GM12878 (cell line): ENCODE results near the gene WDR72. TPM values are rescaled to one million over a fixed set of nuclear protein-coding genes. Genes with fewer than 3 reads are reported as not detected.

Experiments used
- ATAC-seq: fragments of 200-7000 bp; cut with Tn5 transposase; 3 replicates; pipeline ENCODE4 v1.9.1; 2020; ENCODE audit warnings: mild to moderate bottlenecking, moderate library complexity
- BruUV-seq: library from RNA; stranded (reverse); fragments of 400-500 nt; replicated peaks from 2 replicates; lab custom pipeline; 2021; lab: Mats Ljungman, UMichigan
- CTCF ChIA-PET: fragments of 300-600 bp; sonication (Branson Sonifier 250); formaldehyde crosslinking; extraction: SDS; loops from one replicate; lab custom pipeline; 2021; ENCODE audit warnings: inconsistent platforms; lab: Yijun Ruan, JAX
- POLR2A ChIA-PET: fragments of 350-600 bp; formaldehyde crosslinking; extraction: SDS; loops from one replicate; lab custom pipeline; 2021; ENCODE audit warnings: inconsistent platforms; lab: Charles Lee
- RAD21 ChIA-PET: fragments of 300-600 bp; sonication (Branson Sonifier 250); formaldehyde crosslinking; loops from one replicate; lab custom pipeline; 2023; ENCODE audit warnings: antibody characterized with exemption; ENCODE audit not compliant: unreplicated experiment; lab: Charles Lee
- SMC1A ChIA-PET: fragments of 300-600 bp; sonication (Branson Sonifier 250); formaldehyde crosslinking; loops from one replicate; lab custom pipeline; 2023; ENCODE audit not compliant: unreplicated experiment, uncharacterized antibody; lab: Charles Lee
- DNase-seq: peaks from one replicate; pipeline ENCODE4 v3.0.0-alpha.2; 2011; ENCODE audit warnings: low read depth, low spot score
- FAIRE-seq: peaks from 3 replicates; lab custom pipeline; 2011; peaks lifted over from hg19 to GRCh38; lab: Jason Lieb, UNC
- H2AFZ ChIP-seq: 2 replicates; pipeline ENCODE4 v1.6.0; 2011; ENCODE audit warnings: low read depth, low read length, control low read depth; ENCODE audit not compliant: control insufficient read depth
- H3K27ac ChIP-seq: 2 replicates; pipeline ENCODE4 v1.5.1; 2011; ENCODE audit warnings: control low read depth; ENCODE audit not compliant: control insufficient read depth, insufficient read depth
- H3K27me3 ChIP-seq, 2 experiments: replicated peaks in 1 of 2; 2 replicates each; pipeline versions ENCODE4 v1.6.0 to v1.6.1; 2011; ENCODE audit warnings: low read length in 1 of 2; ENCODE audit not compliant: control insufficient read depth in 2 of 2, insufficient read depth in 2 of 2
- H3K36me3 ChIP-seq, 2 experiments: 2 replicates each; pipeline ENCODE4 v1.5.1; 2011; ENCODE audit warnings: low read length in 1 of 2; ENCODE audit not compliant: control insufficient read depth in 2 of 2, insufficient read depth in 2 of 2
- H3K4me1 ChIP-seq: 2 replicates; pipeline ENCODE4 v1.6.1; 2011; ENCODE audit warnings: mild to moderate bottlenecking, low read length, moderate library complexity, mixed read lengths; ENCODE audit not compliant: control insufficient read depth, insufficient read depth
- H3K4me2 ChIP-seq: 2 replicates; pipeline ENCODE4 v1.6.0; 2011; ENCODE audit warnings: control low read depth; ENCODE audit not compliant: control insufficient read depth, insufficient read depth
- H3K4me3 ChIP-seq: fragments of 200-600 bp; sonication (generic); 2 replicates; pipeline ENCODE4 v1.5.1; 2016
- H3K79me2 ChIP-seq: 2 replicates; pipeline ENCODE4 v1.6.0; 2011; ENCODE audit warnings: low read length; ENCODE audit not compliant: control insufficient read depth, insufficient read depth
- H3K9ac ChIP-seq: 2 replicates; pipeline ENCODE4 v1.8.0; 2011; ENCODE audit warnings: low read length, control low read depth, mixed read lengths; ENCODE audit not compliant: control insufficient read depth, insufficient read depth
- H3K9me3 ChIP-seq: replicated peaks from 3 replicates; pipeline ENCODE4 v1.5.1; 2011; ENCODE audit warnings: mild to moderate bottlenecking, low read length; ENCODE audit not compliant: control insufficient read depth, insufficient read depth
- H4K20me1 ChIP-seq: 2 replicates; pipeline ENCODE4 v1.6.0; 2011; ENCODE audit not compliant: control insufficient read depth, insufficient read depth
- BHLHE40 ChIP-seq, 2 experiments: fragments of 450-650 bp in 1 of 2; IDR thresholded peaks; 2 replicates each; pipeline ENCODE4 v1.6.1; 2011 to 2017; ENCODE audit warnings: low read depth in 2 of 2, borderline replicate concordance in 1 of 2, improper control_type of control experiment in 1 of 2, low read length in 1 of 2, mild to moderate bottlenecking in 1 of 2
- EP300 ChIP-seq, 2 experiments: fragments of 150-350 bp in 1 of 2; IDR thresholded peaks; 2 replicates each; pipeline ENCODE4 v1.6.1; 2011 to 2012; ENCODE audit warnings: low read depth in 2 of 2, low read length in 2 of 2, borderline replicate concordance in 1 of 2, improper control_type of control experiment in 1 of 2, inconsistent platforms in 1 of 2; ENCODE audit not compliant: control insufficient read depth in 1 of 2
- KAT2A ChIP-seq: conservative IDR thresholded peaks from 2 replicates; pipeline ENCODE4 v1.6.1; 2011; ENCODE audit warnings: low read depth, low read length; ENCODE audit not compliant: control insufficient read depth
- PML ChIP-seq: IDR thresholded peaks from 2 replicates; pipeline ENCODE4 v1.6.1; 2012; ENCODE audit warnings: low read length, inconsistent platforms
- RAD51 ChIP-seq: fragments of 450-650 bp; IDR thresholded peaks from 2 replicates; pipeline ENCODE4 v1.6.1; 2016; ENCODE audit warnings: moderate library complexity, mild to moderate bottlenecking, inconsistent platforms
- SP1 ChIP-seq: IDR thresholded peaks from one replicate; pipeline ENCODE4 v1.6.1; 2011; ENCODE audit warnings: low read depth, low read length
- YBX1 ChIP-seq: fragments of 450-650 bp; IDR thresholded peaks from 2 replicates; pipeline ENCODE4 v1.6.1; 2016; ENCODE audit warnings: antibody characterized with exemption
- ZBTB40 ChIP-seq: fragments of 450-650 bp; IDR thresholded peaks from 2 replicates; pipeline ENCODE4 v1.6.1; 2016; ENCODE audit warnings: mild to moderate bottlenecking, moderate library complexity, borderline replicate concordance
- ZNF217 ChIP-seq: fragments of 450-650 bp; IDR thresholded peaks from 2 replicates; pipeline ENCODE4 v1.6.1; 2017; ENCODE audit warnings: antibody characterized with exemption, mild to moderate bottlenecking
- WGBS: methylation state at CpG from one replicate; pipeline ENCODE4 v1.1.6; 2016; ENCODE audit warnings: low lambda C conversion rate; ENCODE audit not compliant: insufficient replicate concordance, insufficient coverage; ENCODE audit errors: missing lambda C conversion rate; 5-methylcytosine and 5-hydroxymethylcytosine counted together
- in situ Hi-C: fragments of 300-500 bp; cut with MboI; formaldehyde crosslinking; loops from 9 replicates; pipeline ENCODE4 v1.14.3; 2018; ENCODE audit warnings: mixed read lengths
- intact Hi-C: fragments of 100-400 bp; cut with micrococcal nuclease; formaldehyde crosslinking; loops from one replicate; pipeline ENCODE4 v1.14.2; 2022; ENCODE audit not compliant: unreplicated experiment
- polyA plus RNA-seq, 11 experiments: library from polyadenylated mRNA; depleted of rRNA in 4 of 11; unstranded in 6 of 11; stranded (reverse) in 5 of 11; fragments of >200 nt; fragmentation: Nextera tagmentation in 4 of 11; fragmentation: Illumina TruSeq in 1 of 11; extraction: Ambion mirVana in 4 of 11; extraction: Trizol in 1 of 11; gene quantifications; 1 replicate in 1 of 11; 2 replicates in 10 of 11; pipeline versions ENCODE4 v1.2.1 to v1.2.3, GENCODE V29; 2011 to 2016; ENCODE audit warnings: inconsistent platforms in 2 of 11, missing spikeins in 2 of 11, low read depth in 1 of 11
- total RNA-seq, 4 experiments: library from RNA; depleted of rRNA in 3 of 4; stranded (reverse); fragments of >200 nt in 3 of 4; fragmentation: Illumina TruSeq in 1 of 4; extraction: Trizol in 1 of 4; gene quantifications; 2 replicates each; pipeline versions ENCODE4 v1.2.1 to v1.2.3, GENCODE V29; 2013 to 2021

WDR72 gene
- total and polyA plus RNA-seq, 10 of the 15 experiments (the other 5 are each of a cell fraction or from before 2014, with no cell fraction given): 0.03 TPM; not detected in 9

GRCh38 chr15:53681056-53681455 is 78.4 kb downstream of the WDR72 start:
- in situ Hi-C loops (no loop called here), intact Hi-C loops (no loop called here)
- ChIA-PET SMC1A (no interaction called here), CTCF (no interaction called here), RAD21 (no interaction called here), POLR2A (no interaction called here)
- Histone ChIP-seq H3K27ac (no peak overlapping the region), H4K20me1 (no peaks in the 10 kb centered on the region), H3K4me2 (no peak overlapping the region), H3K9me3 (no peaks in the 10 kb centered on the region), H3K4me1 (no peaks in the 10 kb centered on the region), H3K36me3 (no peaks in the 10 kb centered on the region), H3K4me3 (no peak overlapping the region), H2AFZ (no peak overlapping the region), H3K79me2 (no peaks in the 10 kb centered on the region), H3K9ac (no peak overlapping the region), H3K27me3 (no peaks in the 10 kb centered on the region)
- ATAC-seq (no peak), FAIRE-seq (no peak), DNase-seq (no peak)
- BruUV-seq: no TSS peak
- WGBS: 7% methylated on average over 5 of the region's 5 CpGs
- no peak for TF ChIP-seq ZBTB40
- TF ChIP-seq BHLHE40 (IDR thresholded peaks at IDR 0.05; ENCODE audit: borderline replicate concordance in 1 of 2, low read depth in 2 of 2, low read length in 1 of 2): no peak

GRCh38 chr15:53675832-53676231 is 83.6 kb downstream of the WDR72 start:
- no peak for TF ChIP-seq KAT2A
- TF ChIP-seq ZNF217: no peak
- TF ChIP-seq YBX1: no peak
- TF ChIP-seq RAD51: no peak
- no peak for TF ChIP-seq SP1
- no peak for TF ChIP-seq EP300 (IDR thresholded peaks at IDR 0.05; ENCODE audit: borderline replicate concordance in 1 of 2, control insufficient read depth in 1 of 2, low read depth in 2 of 2, low read length in 2 of 2)
- no peak for TF ChIP-seq ZBTB40
- no peak for TF ChIP-seq PML
- in situ Hi-C loops (no loop called here), intact Hi-C loops (no loop called here)
- DNase-seq (no peak), FAIRE-seq (no peak), ATAC-seq (no peak)
- RAD21 ChIA-PET: no interaction called here
- H3K36me3 ChIP-seq: no peaks in the 10 kb centered on the region
- H3K79me2 ChIP-seq: no peaks in the 10 kb centered on the region
- CTCF ChIA-PET: no interaction called here
- no peak overlapping the region for H3K9ac ChIP-seq
- H4K20me1 ChIP-seq: no peaks in the 10 kb centered on the region
- H3K4me2 ChIP-seq: no peak overlapping the region
- no peaks in the 10 kb centered on the region for H3K9me3 ChIP-seq
- no peak overlapping the region for H3K27ac ChIP-seq
- BruUV-seq: no TSS peak
- H3K27me3 ChIP-seq: no peaks in the 10 kb centered on the region
- H3K4me1 ChIP-seq: no peaks in the 10 kb centered on the region
- SMC1A ChIA-PET: no interaction called here
- POLR2A ChIA-PET: no interaction called here
- H3K4me3 ChIP-seq: no peak overlapping the region
- H2AFZ ChIP-seq: no peak overlapping the region
